HG02571 (cell line): ENCODE data around the gene ACOXL.
"Not testable (repeated sequence)": the region's sequence is repeated elsewhere in the genome, so short reads cannot be mapped to it uniquely, and the experiment has no call there.

Source experiments
- ATAC-seq: cut with Tn5 transposase; IDR thresholded peaks from one replicate; pipeline ENCODE4 v1.9.1; 2021; ENCODE audit warnings: mild to moderate bottlenecking, moderate library complexity; ENCODE audit not compliant: unreplicated experiment

The ACOXL gene

DNA sequence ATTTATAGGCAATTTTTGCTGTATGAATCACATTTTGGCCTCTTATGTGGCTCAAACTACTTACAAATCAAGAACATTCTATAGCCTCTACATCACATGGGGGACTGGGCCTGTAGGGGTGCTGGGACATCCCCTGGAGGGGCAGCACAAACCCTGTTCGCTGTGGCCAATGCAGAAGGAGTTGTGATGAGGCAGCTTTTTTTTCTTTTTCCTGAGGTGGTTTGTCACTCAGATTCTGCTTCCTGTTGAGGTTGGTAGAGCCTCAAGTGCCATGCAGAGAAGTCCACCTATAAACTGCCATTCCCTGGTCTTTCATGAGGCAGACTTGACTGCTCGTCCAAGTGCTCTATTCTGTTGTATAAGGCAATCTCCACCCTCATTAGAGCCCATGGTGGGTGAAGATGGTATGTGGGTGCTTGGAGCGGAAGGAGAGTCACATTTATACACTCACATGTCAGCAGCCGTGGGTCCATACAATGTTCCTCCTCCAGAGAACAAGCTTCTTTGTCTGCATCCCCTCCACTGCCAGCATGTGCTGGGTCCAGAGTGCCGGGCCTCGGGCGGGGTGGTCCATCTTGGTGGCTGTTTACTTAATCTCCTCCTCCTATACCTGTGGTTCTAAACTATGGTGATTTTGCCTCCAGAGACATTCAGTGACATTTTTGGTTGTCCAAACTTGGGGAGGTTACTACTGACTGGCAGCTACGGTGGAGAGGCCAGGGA is 120.3 kb downstream of the ACOXL start:
- ATAC-seq = no peak

DNA sequence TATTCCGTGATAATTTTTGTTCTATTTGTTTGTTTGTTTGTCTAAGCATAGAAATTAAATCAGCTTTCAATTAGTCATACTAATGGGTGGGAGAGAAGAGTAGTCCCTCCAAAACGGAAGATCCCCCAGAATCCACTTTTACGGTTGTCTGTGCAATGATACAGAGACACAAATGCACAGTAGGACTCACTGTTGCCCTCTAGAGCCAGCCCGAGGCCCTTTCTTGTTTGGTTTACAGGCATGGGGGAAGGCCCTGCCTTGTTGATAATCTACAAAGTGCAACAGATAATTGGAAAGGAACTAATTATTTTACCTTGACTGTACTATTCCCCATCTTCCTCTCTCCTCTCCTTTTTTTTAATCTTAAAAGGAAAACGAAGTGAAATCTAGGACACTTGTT is 121.1 kb downstream of the ACOXL start:
- ATAC-seq = no peak

DNA sequence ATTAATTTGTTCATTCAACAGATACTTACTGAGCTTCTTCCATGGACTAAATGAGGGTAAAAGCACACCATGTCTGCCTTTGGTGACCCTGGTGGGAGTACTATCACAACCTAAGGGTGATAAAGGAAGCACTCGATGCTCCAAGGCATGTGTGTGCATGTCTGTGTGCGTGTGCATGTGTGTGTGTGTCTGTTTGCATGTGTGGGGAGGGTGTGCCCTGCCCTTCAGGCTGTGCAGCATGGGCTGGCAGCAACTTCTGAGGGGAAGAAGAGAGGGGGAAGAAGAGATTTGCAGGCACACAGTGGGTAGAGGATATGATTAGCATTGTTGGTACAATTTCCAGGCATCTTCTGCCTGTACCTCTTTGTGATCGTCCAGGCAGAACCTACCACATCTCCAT is 121.6 kb downstream of the ACOXL start:
- ATAC-seq = no peak

DNA sequence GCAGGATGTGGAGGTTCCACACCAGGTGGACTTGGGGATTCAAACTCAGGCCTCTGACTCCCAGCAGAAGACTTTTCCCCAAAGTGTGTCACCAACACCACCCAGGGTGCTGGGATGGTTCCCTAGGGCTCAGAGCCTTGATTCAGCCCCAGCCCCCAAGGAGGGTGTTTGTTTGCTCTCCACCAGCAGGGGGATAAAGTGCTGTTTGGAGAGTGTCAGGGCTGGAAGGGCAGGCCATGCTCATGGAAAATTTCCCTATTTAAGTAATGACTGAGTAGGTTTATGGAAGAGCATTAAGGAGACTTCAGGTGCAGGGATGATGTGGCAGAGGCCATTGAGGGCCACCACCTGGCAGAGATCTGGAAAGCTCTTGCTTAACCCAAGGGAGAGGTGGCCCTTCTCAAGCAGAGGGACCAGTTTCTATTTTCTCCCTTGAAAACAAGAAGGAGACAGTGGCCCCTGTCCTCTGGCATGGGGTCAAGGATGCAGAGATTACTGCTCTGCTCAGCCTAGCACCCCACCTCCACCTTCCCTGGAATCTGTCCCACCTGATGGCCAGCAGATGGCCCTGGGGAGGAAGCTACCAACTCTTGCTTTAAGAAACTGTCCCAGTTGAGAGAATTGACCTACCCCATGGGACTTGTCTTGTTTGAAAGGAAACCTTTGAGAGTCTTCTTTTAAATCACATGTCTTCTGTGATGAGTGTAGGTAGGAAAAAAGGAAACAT is 122.1 kb downstream of the ACOXL start:
- ATAC-seq = no peak

DNA sequence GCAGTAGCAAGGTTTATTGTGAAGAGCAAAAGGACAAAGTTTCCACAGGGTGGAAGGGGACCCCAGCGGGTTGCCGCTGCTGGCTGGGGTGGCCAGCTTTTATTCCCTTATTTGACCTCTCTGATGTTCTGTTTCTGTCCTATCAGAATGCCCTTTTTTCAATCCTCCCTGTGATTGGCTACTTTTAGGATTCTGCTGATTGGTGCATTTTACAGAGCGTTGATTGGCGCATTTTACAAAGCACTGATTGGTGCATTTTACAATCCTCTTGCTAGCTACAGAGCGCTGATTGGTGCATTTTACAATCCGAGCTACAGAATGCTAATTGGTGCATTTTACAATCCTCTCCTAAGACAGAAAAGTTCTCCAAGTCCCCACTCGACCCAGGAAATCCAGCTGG is 123.5 kb downstream of the ACOXL start:
- not testable (repeated sequence) for ATAC-seq

DNA sequence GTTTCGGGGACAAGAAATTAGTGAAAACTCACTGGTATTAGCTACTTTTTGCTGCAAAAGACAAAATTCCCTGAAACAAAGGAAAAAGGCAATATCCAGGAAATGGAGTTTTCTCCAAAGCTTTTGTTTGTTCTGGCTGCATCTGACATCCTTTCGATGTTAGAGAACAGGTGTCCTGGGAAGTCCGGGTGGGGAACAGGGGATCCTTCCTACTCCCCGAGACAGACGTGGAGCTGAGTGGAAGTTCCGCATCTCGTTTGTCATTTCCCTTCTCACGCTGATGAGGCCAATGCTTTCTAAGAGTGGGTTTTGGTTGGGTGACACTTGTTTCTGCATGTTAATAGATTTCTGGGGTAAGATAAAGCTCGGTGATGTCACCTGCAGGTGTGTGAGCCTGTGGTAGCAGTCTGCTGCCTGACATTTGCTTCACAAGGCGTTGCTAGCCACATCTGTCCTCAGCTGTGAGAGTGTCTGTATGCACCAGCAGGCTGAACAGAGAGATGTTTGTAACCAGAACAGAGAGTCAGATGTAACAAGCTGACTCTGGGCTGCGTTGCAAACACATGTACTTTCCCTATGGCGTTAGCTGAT is 125.9 kb downstream of the ACOXL start:
- peak; percentile 89 for ATAC-seq

DNA sequence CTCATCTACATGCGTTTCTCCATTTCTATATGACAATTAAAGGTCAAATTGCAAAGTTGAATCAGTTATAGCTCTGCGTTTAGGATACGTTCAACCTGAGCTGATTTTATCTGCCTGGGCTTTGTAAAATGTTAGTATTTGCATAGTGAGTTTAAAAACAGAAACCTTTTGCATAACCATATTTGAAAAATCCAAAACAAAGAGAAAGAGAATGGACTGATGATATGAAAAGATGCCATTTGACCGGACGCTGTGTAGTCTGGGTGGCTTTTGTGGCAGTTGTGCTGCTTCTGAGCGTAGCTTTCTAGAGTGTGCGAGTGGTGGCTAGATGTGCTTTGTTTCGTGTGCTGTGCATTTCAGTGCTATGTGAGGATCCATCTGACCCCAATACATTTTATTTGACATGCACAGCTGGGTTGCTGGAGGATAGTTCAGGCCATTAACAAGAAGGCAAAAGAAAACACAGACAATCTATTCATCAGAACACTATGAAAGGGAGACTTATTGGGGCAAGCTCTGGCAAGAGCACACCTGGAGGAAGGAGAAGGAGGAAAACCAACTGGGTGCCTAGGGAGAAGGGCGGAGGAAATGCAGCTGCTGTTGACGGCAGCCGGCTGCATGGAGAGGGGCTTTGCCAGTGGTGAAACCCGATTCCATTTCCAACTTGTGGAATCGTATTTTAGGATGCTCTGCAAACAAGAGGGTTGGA is 126.8 kb downstream of the ACOXL start:
- no peak for ATAC-seq

DNA sequence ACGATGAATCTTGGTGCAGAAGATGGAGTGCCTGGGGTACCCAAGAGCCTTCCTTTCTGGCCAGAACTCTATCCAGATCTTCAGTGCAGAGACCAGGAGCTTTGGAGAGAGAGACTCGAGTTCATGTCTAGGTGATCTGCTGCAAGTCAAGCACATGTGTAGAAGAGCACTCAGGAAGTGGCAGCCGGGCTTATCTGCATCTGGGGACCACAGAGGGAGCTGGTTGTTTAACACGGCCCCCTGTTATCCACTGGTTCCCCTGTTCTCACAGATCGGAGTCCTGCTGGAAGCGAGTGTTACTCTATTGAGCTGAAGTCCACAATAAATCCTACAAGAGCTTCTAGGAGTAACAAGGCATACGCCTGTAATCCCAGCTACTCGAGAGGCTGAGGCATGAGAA is 128.3 kb downstream of the ACOXL start:
- ATAC-seq = no peak

DNA sequence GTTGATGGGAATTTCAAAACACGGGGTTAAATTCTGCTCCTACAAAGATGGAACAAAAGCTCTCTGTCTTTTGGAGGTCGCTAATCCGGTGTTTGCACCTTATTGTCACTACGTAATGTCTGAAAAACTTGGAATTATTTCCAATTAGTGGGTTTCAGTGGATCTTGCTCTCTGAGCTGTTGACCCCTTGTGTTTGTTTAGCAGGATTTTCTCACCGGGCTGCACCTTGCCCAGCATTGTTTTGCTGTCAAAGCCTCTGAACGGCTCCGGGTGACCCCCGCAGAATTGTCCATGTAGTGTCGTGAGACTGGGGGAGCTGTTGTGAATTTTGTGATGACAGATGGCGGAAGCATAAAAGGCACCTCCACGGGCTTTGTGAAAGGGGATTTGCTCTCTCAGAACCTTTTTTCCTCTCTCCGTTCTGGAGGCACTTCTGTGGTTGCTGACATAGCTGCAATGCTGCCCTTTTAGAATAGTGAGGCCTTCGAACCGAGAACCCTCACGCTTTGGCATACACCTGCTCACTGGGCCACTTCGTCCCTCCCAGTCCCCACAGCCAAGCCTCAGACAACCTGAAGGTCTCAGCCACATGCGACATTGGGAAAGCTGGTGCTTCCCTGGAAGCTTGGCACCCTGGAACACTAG is 129.4 kb downstream of the ACOXL start:
- ATAC-seq = no peak

DNA sequence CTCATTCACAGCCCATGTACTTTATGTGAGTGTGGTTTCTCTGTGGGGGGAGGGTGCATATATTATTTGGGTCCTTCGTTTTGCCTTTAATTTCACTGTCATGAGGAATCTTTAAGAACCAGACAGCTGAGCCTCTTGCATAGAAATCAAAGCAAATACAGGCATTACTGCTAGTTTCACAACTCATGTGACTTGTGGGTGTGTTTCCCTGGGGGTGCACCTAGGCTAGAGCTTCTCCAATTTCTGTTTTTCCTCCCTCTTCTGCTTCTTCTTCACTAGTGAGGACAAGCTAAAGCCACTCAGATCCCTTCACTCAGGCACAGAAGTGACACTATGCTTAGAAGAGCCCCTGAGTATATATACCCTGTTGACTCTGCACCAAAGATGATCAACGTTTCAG is 131.4 kb downstream of the ACOXL start:
- no peak for ATAC-seq

DNA sequence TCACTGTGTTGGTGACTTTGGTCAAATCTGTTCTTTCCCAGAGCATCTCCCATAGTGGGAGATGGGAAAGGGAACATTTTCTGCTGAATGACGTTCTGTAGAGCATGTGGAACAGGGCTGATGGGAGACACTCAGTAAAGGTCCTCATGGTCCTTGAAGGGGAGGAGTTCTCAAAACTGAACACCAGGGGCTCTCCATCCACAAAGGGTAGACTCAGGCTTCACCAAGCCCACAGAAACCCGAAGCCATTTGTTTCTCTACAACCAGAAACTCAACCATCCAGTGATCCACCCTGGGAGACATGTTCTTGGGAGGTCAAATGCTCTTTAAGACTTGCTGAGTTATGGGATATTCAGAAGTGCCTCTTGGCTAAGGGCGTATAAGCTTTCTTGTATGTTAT is 131.8 kb downstream of the ACOXL start:
- no peak for ATAC-seq

DNA sequence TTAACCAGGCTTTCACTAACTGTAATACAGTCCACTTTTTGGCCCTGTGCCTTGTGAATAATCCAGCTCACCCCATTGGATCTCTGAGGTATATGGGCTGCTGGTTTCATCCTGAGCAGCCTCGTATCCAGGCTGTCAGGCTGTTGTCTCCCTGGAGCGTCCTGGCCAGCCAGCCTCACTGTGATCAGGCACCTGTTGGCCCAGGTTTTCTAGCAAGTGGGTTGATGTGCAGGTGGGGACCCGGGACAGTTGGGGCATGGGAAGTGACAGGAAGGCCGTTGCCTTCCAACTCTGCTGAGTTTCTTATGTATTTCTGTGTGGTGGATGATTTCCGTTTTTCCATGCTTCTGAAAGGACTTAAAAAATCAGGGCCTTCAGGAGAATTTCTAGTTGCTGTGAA is 132.4 kb downstream of the ACOXL start:
- no peak for ATAC-seq

DNA sequence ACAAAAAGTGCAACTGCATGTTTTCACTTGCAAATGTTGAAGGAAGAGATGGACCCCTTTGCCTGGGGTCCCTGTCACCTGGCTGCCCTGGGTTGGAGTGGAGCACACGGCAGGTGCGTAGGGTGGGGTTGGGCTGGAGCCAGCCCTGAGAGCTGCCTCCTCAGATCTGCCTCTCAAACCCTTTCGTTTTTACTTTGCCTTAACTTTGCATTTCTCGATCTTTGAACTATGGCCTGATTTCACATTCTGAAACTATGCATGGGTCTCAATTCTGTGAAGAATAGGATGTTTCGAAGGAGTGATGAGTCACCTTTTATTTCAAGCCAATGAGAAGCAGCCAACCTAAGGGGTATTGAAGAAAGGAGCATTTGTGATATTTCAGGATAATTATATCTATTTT is 132.8 kb downstream of the ACOXL start:
- peak; percentile 80 for ATAC-seq

DNA sequence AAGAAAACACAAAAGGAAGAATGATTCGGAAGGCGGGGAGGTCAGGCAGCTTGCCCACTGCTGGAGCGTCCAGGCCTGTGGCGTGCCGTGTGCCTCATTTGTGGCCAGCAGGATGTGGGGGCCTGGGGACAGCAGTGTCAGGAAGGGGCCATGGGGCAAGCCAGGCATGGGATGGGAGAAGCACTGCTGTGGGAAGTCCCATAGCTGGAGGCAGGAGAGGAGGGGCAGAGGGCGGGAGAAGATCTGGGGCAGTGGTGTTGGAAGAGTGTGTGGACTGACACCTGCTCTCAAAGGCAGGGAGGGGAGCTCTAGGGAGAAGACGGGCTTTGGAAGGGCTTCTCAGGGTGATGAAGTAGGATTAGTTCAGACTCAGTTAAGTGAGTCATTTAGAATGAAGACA is 133.7 kb downstream of the ACOXL start:
- no peak for ATAC-seq

DNA sequence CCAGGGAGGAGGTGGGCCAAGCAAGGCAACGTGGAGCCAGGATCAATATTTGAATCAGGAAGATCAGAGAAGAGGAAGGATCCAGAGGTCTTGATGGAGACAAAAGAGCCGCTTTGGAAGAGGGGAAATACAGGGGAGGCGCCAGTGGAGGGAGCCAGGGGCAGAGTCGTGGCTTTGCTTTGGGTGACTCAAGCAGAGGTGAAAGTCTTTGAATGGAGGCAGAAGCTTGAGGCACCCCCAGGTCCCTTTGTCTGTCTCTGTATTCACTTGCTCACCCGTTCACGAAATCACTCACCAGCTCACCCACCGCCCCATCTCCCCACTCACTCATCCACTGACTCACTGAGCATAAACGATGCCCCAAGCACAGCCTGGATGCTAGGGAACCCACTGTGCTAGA is 134.1 kb downstream of the ACOXL start:
- ATAC-seq = no peak

DNA sequence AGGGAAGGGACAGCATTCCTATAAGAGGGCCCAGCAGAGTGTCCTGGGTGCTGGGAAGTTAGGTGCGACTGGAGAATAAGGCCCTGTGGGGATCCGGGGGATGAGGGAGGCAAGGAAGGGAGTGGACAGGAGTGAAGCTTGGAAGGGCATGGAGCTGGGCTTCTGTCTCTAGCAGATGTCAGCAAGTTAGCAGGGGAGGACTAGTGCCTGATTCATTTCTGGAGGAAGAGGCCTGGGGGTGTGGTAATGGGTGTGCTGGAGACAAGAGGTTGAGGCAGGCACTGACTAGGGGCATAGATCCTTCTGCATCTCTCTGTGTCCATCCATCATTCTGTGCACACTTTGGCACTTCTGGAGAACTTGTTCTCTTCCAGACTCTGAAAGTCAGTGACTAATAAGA is 134.7 kb downstream of the ACOXL start:
- no peak for ATAC-seq

DNA sequence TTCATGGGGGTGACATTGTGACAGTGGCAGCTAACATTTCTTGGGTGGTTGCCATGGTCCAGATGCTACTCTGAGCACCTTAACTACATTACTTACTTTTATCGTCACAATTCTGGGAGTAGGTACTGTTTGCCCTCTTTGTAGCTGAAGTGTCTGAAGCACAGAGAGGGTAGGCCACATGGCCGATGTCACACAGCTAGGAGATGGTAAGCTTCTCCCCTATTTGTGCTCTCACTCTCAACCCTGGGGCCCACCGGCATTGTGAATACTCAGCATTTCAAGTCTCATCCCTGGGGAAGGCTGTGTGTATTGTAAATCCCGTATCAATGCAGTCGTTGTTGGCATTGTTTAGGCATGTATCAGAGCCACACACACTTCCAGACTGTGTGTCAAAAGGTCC is 136.6 kb downstream of the ACOXL start:
- ATAC-seq = no peak

DNA sequence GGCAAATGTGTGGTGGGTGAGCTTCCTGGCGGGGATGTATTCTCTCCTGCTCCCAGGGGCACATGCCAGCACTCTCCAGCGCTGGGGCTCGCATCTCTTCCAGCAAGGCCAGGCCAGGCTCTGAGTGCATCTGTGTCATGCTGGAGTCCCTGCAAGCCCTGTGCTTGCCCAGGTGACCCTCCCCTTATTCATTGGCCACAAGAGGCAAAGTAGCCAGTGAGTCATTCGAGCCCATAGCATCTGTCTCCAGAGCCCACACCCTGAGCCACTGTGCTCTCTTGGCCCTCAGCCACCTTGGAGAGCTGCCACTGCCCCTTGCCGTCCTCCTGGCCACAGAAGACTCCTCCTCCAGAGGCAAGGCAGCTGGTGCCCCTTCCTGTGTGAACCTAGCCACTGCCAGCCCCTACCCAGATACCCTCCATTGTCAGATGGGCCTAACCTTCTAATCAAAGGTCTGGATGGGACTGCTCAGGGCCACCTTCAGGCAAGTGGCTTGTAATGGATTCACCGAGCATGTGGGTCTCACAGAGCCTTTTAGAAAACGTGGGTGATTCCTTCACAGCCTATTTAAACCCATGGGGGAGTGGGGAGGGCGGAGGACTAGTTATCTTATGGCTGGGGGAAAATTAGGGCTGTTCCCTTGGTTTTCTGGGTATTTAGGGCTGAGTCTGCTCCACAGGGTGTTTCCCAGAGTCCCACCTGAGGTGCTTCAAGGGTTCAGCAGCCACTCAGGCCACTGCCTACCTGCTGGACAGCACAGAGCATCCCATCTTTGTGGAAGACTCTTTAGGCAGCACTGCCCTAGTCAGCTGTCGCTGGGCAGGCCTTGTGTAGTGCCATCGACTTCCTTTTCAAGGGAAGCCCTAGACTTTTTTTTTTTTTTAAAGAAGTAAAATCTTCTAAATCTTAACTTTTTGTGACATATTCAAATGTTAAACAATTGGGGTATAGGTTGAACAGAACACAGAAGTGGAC is 137.4 kb downstream of the ACOXL start:
- ATAC-seq = no peak

DNA sequence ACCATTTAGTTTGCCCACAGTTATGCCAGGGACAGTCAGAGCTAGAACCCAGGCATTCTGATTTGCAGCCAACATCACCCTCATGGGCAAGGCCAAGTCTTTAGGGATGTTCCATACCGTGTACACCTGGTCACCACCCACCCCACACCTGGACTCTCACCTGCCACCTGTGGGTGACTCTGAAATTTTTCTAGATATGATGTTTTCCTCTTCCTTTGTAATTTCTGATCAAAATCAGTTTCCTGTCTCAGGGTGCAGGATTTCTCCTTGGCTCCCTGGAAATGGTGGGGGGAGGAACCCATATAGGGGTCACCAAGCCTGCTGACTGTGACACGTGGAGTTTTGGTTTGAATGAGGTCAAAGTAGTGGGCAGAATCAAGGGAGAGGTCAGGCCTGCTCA is 138.2 kb downstream of the ACOXL start:
- no peak for ATAC-seq

DNA sequence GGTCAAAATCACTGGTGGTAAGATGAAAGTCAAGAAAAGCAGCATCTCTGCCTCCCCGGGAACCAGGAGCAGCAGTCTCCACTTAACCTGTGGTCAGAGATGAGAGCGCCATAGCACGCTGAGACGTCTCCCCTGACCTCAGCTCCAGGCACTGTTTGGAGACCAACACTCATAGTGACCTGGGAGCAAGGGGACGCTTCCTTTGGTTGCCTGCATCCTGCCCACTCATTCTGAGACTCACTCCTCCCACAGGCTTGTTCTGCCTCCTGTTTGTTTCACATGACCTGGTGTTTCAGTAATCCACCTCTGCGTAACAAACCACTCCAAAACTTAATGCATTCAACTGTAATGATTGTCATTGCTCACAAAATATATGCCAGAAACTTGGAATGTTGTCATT is 139.3 kb downstream of the ACOXL start:
- ATAC-seq = no peak
